Spleen (tissue), 11 donors: ENCODE results near the gene TCHP. TPM values are rescaled to one million over a fixed set of nuclear protein-coding genes. Genes with fewer than 3 reads are reported as not detected.

Source experiments
- DNase-seq: peaks from one replicate; pipeline ENCODE4 v3.0.0-alpha.2; 2020
- H3K27ac ChIP-seq, 8 donors: fragments of 200-600 bp; sonication (generic) in 7 of 8; 1 replicate in 4 of 8; 2 replicates in 4 of 8; pipeline versions ENCODE4 v1.5.0 to v1.8.0; 2016 to 2021; ENCODE audit warnings: inconsistent platforms in 4 of 8, mild to moderate bottlenecking in 4 of 8, moderate library complexity in 1 of 8
- H3K27me3 ChIP-seq, 7 donors: fragments of 200-600 bp; sonication (generic) in 6 of 7; replicated peaks in 1 of 7; 1 replicate in 4 of 7; 2 replicates in 3 of 7; pipeline versions ENCODE4 v1.5.0 to v1.8.0; 2016 to 2021; ENCODE audit warnings: inconsistent platforms in 3 of 7, mild to moderate bottlenecking in 1 of 7
- H3K36me3 ChIP-seq, 6 donors: fragments of 200-600 bp; sonication (generic) in 5 of 6; 1 replicate in 4 of 6; 2 replicates in 2 of 6; pipeline versions ENCODE4 v1.5.0 to v1.8.0; 2016 to 2021; ENCODE audit warnings: inconsistent platforms in 2 of 6
- H3K4me1 ChIP-seq, 6 donors: fragments of 200-600 bp; sonication (generic) in 5 of 6; 1 replicate in 3 of 6; 2 replicates in 3 of 6; pipeline versions ENCODE4 v1.5.0 to v1.8.0; 2016 to 2021; ENCODE audit warnings: inconsistent platforms in 3 of 6
- H3K4me3 ChIP-seq, 8 donors: fragments of 200-600 bp; sonication (generic) in 7 of 8; 1 replicate in 4 of 8; 2 replicates in 4 of 8; pipeline versions ENCODE4 v1.5.0 to v1.8.0; 2016 to 2021; ENCODE audit warnings: inconsistent platforms in 4 of 8, mild to moderate bottlenecking in 4 of 8, moderate library complexity in 2 of 8
- H3K9me3 ChIP-seq, 8 donors: fragments of 200-600 bp; sonication (generic) in 7 of 8; 1 replicate in 4 of 8; 2 replicates in 4 of 8; pipeline versions ENCODE4 v1.5.0 to v1.8.0; 2016 to 2021; ENCODE audit warnings: inconsistent platforms in 4 of 8
- POLR2A ChIP-seq, 3 donors: fragments of 450-650 bp; IDR thresholded peaks; one replicate each; pipeline ENCODE4 v1.5.1; 2017; ENCODE audit warnings: antibody characterized with exemption in 3 of 3, mild to moderate bottlenecking in 1 of 3
- POLR2AphosphoS5 ChIP-seq, 3 donors: sonication (generic); formaldehyde crosslinking; IDR thresholded peaks; one replicate each; pipeline ENCODE4 v1.5.1; 2017; ENCODE audit warnings: antibody characterized with exemption in 3 of 3
- WGBS, 5 donors: extraction: QIAGEN DNeasy Blood & Tissue Kit in 3 of 5; methylation state at CpG; one replicate each; pipeline versions ENCODE4 v1.1.5 to v1.1.7; 2013 to 2018; 5-methylcytosine and 5-hydroxymethylcytosine counted together
- intact Hi-C: fragments of 100-400 bp; cut with DNase I; formaldehyde crosslinking; loops from one replicate; pipeline ENCODE4 v1.15.0; 2023; ENCODE audit warnings: low total_unique reads
- polyA plus RNA-seq, 3 donors: library from polyadenylated mRNA; stranded (reverse); fragments of 200-250 nt; gene quantifications; one replicate each; pipeline ENCODE4 v1.2.1, GENCODE V29; 2013
- total RNA-seq, 7 donors: library from RNA; depleted of rRNA in 3 of 7; stranded (reverse); fragments of >200 nt in 3 of 7; fragmentation: NEBNext Ultra II Directional in 4 of 7; extraction: Animal tissue kit (Norgen Biotek cat#: 25700) in 4 of 7; gene quantifications; one replicate each; pipeline versions ENCODE4 v1.1.0 to v1.2.1, GENCODE V29; 2016 to 2021
- TF ChIP-seq, protein P1 (sequence below), 11 experiments: fragments of 200-600 bp in 7 of 11; fragments of 450-650 bp in 4 of 11; sonication (generic) in 4 of 11; IDR thresholded peaks in 8 of 11; conservative IDR thresholded peaks in 3 of 11; 1 replicate in 7 of 11; 2 replicates in 4 of 11; pipeline versions ENCODE4 v1.4.0 to v1.8.0; 2016 to 2021; ENCODE audit warnings: antibody characterized with exemption in 11 of 11, inconsistent platforms in 4 of 11, mild to moderate bottlenecking in 1 of 11
- donor health status: healthy with polysubstance abuse.
- donor health status: DM: no; HTN: no; CAD: no; lungs with moderate emphysema.
- donor health status: DM: no; HTN: no; CAD: no.
- donor health status: Bipolar disorder and iron deficiency.
- donor health status: healthy.
- donor health status: DM: no; HTN: no; CAD: no.
- donor health status: DM: yes; HTN: yes; CAD: no.

The TCHP gene
- total and polyA plus RNA-seq, 10 donors: 7.3 to 35.9 (median 24.5) TPM

GRCh38 chr12:109871668-109872314, 28.3 kb upstream of the TCHP start:
- Histone ChIP-seq H3K27me3 (no peaks in the 10 kb centered on the region), H3K4me3 (no peak overlapping the region), H3K27ac (peak overlapping the region in 3 of 8 donors; percentile 2 to 11 (median 5)), H3K9me3 (no peaks in the 10 kb centered on the region), H3K4me1 (peaks cover 10 to 96% (median 32%) of the 10 kb centered on the region in 6 donors), H3K36me3 (peaks cover 0 to 22% (median 0%) of the 10 kb centered on the region in 6 donors)
- WGBS, 5 donors: 81 to 92% (median 88%) methylated on average over 6 to 7 of the region's 7 CpGs
- DNase-seq: no peak
- intact Hi-C loops: no loop called here
- TF ChIP-seq POLR2A (IDR thresholded peaks at IDR 0.05): no peak

- no peaks in the 10 kb centered on the region for H3K27me3 ChIP-seq
- H3K36me3 ChIP-seq: peaks cover 0 to 25% (median 0%) of the 10 kb centered on the region in 6 donors
- no peak for DNase-seq
- whole genome bisulfite sequencing, 5 donors: 85 to 96% (median 90%) methylated on average over 6 of the region's 6 CpGs
- TF ChIP-seq, protein P1, sequence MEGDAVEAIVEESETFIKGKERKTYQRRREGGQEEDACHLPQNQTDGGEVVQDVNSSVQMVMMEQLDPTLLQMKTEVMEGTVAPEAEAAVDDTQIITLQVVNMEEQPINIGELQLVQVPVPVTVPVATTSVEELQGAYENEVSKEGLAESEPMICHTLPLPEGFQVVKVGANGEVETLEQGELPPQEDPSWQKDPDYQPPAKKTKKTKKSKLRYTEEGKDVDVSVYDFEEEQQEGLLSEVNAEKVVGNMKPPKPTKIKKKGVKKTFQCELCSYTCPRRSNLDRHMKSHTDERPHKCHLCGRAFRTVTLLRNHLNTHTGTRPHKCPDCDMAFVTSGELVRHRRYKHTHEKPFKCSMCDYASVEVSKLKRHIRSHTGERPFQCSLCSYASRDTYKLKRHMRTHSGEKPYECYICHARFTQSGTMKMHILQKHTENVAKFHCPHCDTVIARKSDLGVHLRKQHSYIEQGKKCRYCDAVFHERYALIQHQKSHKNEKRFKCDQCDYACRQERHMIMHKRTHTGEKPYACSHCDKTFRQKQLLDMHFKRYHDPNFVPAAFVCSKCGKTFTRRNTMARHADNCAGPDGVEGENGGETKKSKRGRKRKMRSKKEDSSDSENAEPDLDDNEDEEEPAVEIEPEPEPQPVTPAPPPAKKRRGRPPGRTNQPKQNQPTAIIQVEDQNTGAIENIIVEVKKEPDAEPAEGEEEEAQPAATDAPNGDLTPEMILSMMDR (IDR thresholded peaks at IDR 0.05 in 8 of 11, conservative IDR thresholded peaks at IDR 0.05 in 3 of 11): no peak
- TF ChIP-seq POLR2A (IDR thresholded peaks at IDR 0.05) (no peak), POLR2AphosphoS5 (IDR thresholded peaks at IDR 0.05) (no peak)
- no peak overlapping the region for H3K27ac ChIP-seq
- H3K4me1 ChIP-seq: peaks cover 14 to 97% (median 44%) of the 10 kb centered on the region in 6 donors
- intact Hi-C loops: no loop called here
- H3K9me3 ChIP-seq: no peaks in the 10 kb centered on the region
- no peak overlapping the region for H3K4me3 ChIP-seq
These were observed 26.4 kb upstream of the TCHP start for GRCh38 chr12:109873653-109874052.

GRCh38 chr12:109875572-109876131, 24.4 kb upstream of the TCHP start:
- intact Hi-C loops: no loop called here
- WGBS, 5 donors: 61 to 75% (median 69%) methylated on average over 6 of the region's 6 CpGs
- H3K27ac ChIP-seq: peak overlapping the region in 4 of 8 donors; percentile 21 to 47 (median 31)
- peaks cover 22 to 91% (median 54%) of the 10 kb centered on the region in 6 donors for H3K4me1 ChIP-seq
- TF ChIP-seq POLR2A (IDR thresholded peaks at IDR 0.05) (no peak), POLR2AphosphoS5 (IDR thresholded peaks at IDR 0.05) (no peak)
- TF ChIP-seq, protein P1 (IDR thresholded peaks at IDR 0.05 in 8 of 11, conservative IDR thresholded peaks at IDR 0.05 in 3 of 11): no peak
- no peak for DNase-seq
- H3K4me3 ChIP-seq: no peak overlapping the region
- peaks cover 0 to 25% (median 0%) of the 10 kb centered on the region in 6 donors for H3K36me3 ChIP-seq
- H3K9me3 ChIP-seq: no peaks in the 10 kb centered on the region
- no peaks in the 10 kb centered on the region for H3K27me3 ChIP-seq

- no peak for TF ChIP-seq POLR2A (IDR thresholded peaks at IDR 0.05)
- Histone ChIP-seq H3K27ac (peak overlapping the region in 3 of 8 donors; percentile 21 to 47 (median 27)), H3K4me1 (peaks cover 22 to 91% (median 58%) of the 10 kb centered on the region in 6 donors), H3K4me3 (no peak overlapping the region), H3K27me3 (no peaks in the 10 kb centered on the region), H3K9me3 (no peaks in the 10 kb centered on the region), H3K36me3 (peaks cover 0 to 22% (median 0%) of the 10 kb centered on the region in 6 donors)
- DNase-seq: no peak
- intact Hi-C loops: no loop called here
These were observed 23.7 kb upstream of the TCHP start for GRCh38 chr12:109876406-109876805.

GRCh38 chr12:109877504-109878246, 22.4 kb upstream of the TCHP start:
- intact Hi-C loops: no loop called here

More at GRCh38 chr12:109877504-109878246, 22.4 kb upstream of the TCHP start:
- peaks cover 0 to 9% (median 0%) of the 10 kb centered on the region in 6 donors for H3K36me3 ChIP-seq
- H3K4me3 ChIP-seq: peak overlapping the region in 1 of 8 donors; percentile 92
- DNase-seq: no peak
- H3K27me3 ChIP-seq: no peaks in the 10 kb centered on the region
- H3K4me1 ChIP-seq: peaks cover 22 to 81% (median 53%) of the 10 kb centered on the region in 6 donors
- WGBS, 5 donors: 78 to 85% (median 81%) methylated on average over 10 of the region's 10 CpGs
- H3K9me3 ChIP-seq: no peaks in the 10 kb centered on the region
- TF ChIP-seq POLR2AphosphoS5 (IDR thresholded peaks at IDR 0.05) (no peak), POLR2A (IDR thresholded peaks at IDR 0.05) (no peak)
- TF ChIP-seq, protein P1 (IDR thresholded peaks at IDR 0.05 in 8 of 11, conservative IDR thresholded peaks at IDR 0.05 in 3 of 11): no peak
- no peak overlapping the region for H3K27ac ChIP-seq
